Kidney (tissue), 14 donors: Measurements from ENCODE around the gene CCDC191. TPM values are rescaled to one million over a fixed set of nuclear protein-coding genes. Genes with fewer than 3 reads are reported as not detected.

Experiments used
- DNase-seq, 5 donors: peaks; one replicate each; pipeline ENCODE4 v3.0.0-alpha.2; 2013 to 2020
- FAIRE-seq: peaks from 2 replicates; lab custom pipeline; 2012; peaks lifted over from hg19 to GRCh38; lab: Jason Lieb, UNC
- H3K27ac ChIP-seq, 2 donors: one replicate each; pipeline ENCODE4 v1.7.0; 2013; ENCODE audit warnings: low read depth in 2 of 2, low read length in 2 of 2, inconsistent platforms in 1 of 2
- H3K27me3 ChIP-seq: one replicate; pipeline ENCODE4 v1.7.1; 2013; ENCODE audit warnings: low read length, inconsistent platforms; ENCODE audit not compliant: control insufficient read depth, insufficient read depth
- H3K36me3 ChIP-seq, 3 donors: one replicate each; pipeline versions ENCODE4 v1.7.0 to v1.7.1; 2013; ENCODE audit warnings: low read length in 3 of 3, control low read depth in 1 of 3, inconsistent platforms in 1 of 3; ENCODE audit not compliant: insufficient read depth in 3 of 3, control insufficient read depth in 2 of 3
- H3K4me1 ChIP-seq, 3 donors: one replicate each; pipeline versions ENCODE4 v1.7.0 to v1.7.1; 2013; ENCODE audit warnings: low read length in 3 of 3, inconsistent platforms in 1 of 3, low read depth in 1 of 3; ENCODE audit not compliant: control insufficient read depth in 2 of 3, insufficient read depth in 2 of 3
- H3K4me3 ChIP-seq, 3 donors: one replicate each; pipeline versions ENCODE4 v1.7.0 to v1.8.1; 2013; ENCODE audit warnings: low read length in 3 of 3, control low read depth in 1 of 3, inconsistent platforms in 1 of 3
- H3K9ac ChIP-seq, 3 donors: one replicate each; pipeline versions ENCODE4 v1.7.0 to v1.7.1; 2013; ENCODE audit warnings: low read length in 3 of 3, control low read depth in 1 of 3, inconsistent platforms in 1 of 3
- H3K9me3 ChIP-seq, 3 donors: one replicate each; pipeline versions ENCODE4 v1.7.0 to v1.7.1; 2013; ENCODE audit warnings: low read length in 3 of 3, control low read depth in 1 of 3, inconsistent platforms in 1 of 3; ENCODE audit not compliant: control insufficient read depth in 2 of 3, insufficient read depth in 1 of 3
- intact Hi-C: fragments of 100-400 bp; cut with DNase I; formaldehyde crosslinking; loops from one replicate; pipeline ENCODE4 v1.11.1; 2022
- polyA plus RNA-seq: library from polyadenylated mRNA; stranded (reverse); fragments of 350-450 nt; fragmentation: Illumina TruSeq; extraction: RNeasy Lipid Tissue Mini Kit (QIAGEN cat#74804); gene quantifications from one replicate; pipeline ENCODE4 v1.2.3, GENCODE V29; 2014; ENCODE audit warnings: low read depth, low replicate concordance; ENCODE audit not compliant: insufficient read depth
- total RNA-seq: library from RNA; stranded (reverse); fragmentation: NEBNext Ultra II Directional; extraction: Animal tissue kit (Norgen Biotek cat#: 25700); gene quantifications from one replicate; pipeline ENCODE4 v1.2.1, GENCODE V29; 2021
- TF ChIP-seq, protein P1 (sequence below): IDR thresholded peaks from 3 replicates; pipeline ENCODE4 v1.5.1; 2012; ENCODE audit warnings: mild to moderate bottlenecking, moderate library complexity, borderline replicate concordance; ENCODE audit not compliant: insufficient read depth; ENCODE audit errors: extremely low read depth
- donor health status: control.
- donor health status: control.
- donor health status: control.
- donor health status: control.
- donor health status: control.
- donor health status: DM: yes; HTN: yes; CAD: no.
- donor health status: Normal renal cell carcinoma (clear cell type).

The CCDC191 gene
- total and polyA plus RNA-seq, 2 donors from 2014 or later: 3.7 to 11.7 TPM

DNA sequence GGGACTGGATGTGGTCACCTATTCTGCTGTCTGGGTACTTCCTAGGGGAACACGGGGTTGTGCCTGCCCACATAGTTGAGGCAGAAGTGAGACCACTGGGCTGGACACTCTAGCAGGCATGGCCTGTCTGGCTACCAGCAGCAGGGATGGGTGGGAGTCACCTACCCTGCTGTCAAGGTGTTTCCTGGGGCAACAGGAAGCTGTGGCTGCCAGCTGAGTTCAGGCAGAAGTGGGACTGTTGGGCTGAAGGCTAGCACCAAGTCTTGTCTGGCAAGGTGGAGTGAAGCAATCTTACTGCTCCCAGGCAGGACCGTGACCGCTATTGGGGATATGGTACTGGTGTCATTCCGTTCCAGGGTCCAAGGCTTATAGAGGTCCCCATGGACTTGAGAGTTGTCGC is 128.8 kb downstream of the CCDC191 start:
- Histone ChIP-seq H3K36me3 (peaks cover 0 to 17% (median 0%) of the 10 kb centered on the region in 3 donors), H3K27ac (no peak overlapping the region), H3K27me3 (no peaks in the 10 kb centered on the region), H3K9ac (no peak overlapping the region), H3K4me1 (no peaks in the 10 kb centered on the region), H3K4me3 (no peak overlapping the region), H3K9me3 (no peaks in the 10 kb centered on the region)
- intact Hi-C loops: no loop called here
- TF ChIP-seq, protein P1, sequence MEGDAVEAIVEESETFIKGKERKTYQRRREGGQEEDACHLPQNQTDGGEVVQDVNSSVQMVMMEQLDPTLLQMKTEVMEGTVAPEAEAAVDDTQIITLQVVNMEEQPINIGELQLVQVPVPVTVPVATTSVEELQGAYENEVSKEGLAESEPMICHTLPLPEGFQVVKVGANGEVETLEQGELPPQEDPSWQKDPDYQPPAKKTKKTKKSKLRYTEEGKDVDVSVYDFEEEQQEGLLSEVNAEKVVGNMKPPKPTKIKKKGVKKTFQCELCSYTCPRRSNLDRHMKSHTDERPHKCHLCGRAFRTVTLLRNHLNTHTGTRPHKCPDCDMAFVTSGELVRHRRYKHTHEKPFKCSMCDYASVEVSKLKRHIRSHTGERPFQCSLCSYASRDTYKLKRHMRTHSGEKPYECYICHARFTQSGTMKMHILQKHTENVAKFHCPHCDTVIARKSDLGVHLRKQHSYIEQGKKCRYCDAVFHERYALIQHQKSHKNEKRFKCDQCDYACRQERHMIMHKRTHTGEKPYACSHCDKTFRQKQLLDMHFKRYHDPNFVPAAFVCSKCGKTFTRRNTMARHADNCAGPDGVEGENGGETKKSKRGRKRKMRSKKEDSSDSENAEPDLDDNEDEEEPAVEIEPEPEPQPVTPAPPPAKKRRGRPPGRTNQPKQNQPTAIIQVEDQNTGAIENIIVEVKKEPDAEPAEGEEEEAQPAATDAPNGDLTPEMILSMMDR: no peak
- no peak for FAIRE-seq
- DNase-seq: no peak

DNA sequence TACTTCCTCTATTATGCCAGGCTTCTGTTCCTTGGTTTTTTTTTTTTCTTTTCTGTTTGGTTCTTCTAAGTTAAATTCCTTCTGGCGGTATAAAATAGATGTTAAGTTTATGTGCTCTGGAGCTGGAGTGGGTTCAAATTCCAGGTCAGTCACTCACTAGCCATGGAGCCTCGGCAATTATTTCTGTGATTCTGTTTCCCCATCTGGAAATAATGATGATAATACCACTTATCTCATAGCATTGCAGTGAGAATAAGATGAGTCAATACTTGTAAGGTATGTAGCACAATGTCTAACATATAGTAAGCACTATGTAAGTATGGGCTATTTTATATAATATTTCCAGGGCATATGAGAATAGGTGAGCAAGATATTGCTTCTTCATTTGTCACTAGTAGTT is 141.7 kb downstream of the CCDC191 start:
- Histone ChIP-seq H3K27me3 (no peaks in the 10 kb centered on the region), H3K9me3 (no peaks in the 10 kb centered on the region), H3K4me3 (no peak overlapping the region), H3K27ac (no peak overlapping the region), H3K9ac (no peak overlapping the region), H3K4me1 (no peaks in the 10 kb centered on the region), H3K36me3 (peaks cover 0 to 1% (median 0%) of the 10 kb centered on the region in 3 donors)
- TF ChIP-seq, protein P1: no peak
- intact Hi-C loops: no loop called here
- DNase-seq (no peak), FAIRE-seq (no peak)

Other genes with a start within 250 kb of the CCDC191 start
- 21.0 TPM for gene GRAMD1C, start 217.7 kb downstream of the CCDC191 start, total RNA-seq
- gene GRAMD1C, start 217.7 kb downstream of the CCDC191 start, polyA plus RNA-seq: 21.0 TPM
- 20.1 TPM for gene ZDHHC23, start 108.5 kb downstream of the CCDC191 start, total RNA-seq
- 4.8 TPM for gene ZDHHC23, start 108.5 kb downstream of the CCDC191 start, polyA plus RNA-seq
- gene QTRT2, start 211 bp upstream of the CCDC191 start, total RNA-seq: 26.1 TPM
- gene QTRT2, start 211 bp upstream of the CCDC191 start, polyA plus RNA-seq: 4.7 TPM
- not detected for gene DRD3, start 122.5 kb upstream of the CCDC191 start, total RNA-seq
- gene DRD3, start 122.5 kb upstream of the CCDC191 start, polyA plus RNA-seq: not detected
- gene ZNF80, start 181.1 kb upstream of the CCDC191 start, total RNA-seq: 0.28 TPM
- gene ZNF80, start 181.1 kb upstream of the CCDC191 start, polyA plus RNA-seq: not detected
- 2.7 TPM for gene TIGIT, start 237.5 kb upstream of the CCDC191 start, total RNA-seq
- gene TIGIT, start 237.5 kb upstream of the CCDC191 start, polyA plus RNA-seq: not detected